Lung (tissue), 12 donors: ENCODE results near the gene BAD. TPM values are rescaled to one million over a fixed set of nuclear protein-coding genes. Genes with fewer than 3 reads are reported as not detected.

ENCODE experiments used
- ATAC-seq: fragments of 200-7000 bp; cut with Tn5 transposase; one replicate; pipeline ENCODE4 v1.9.1; 2020; ENCODE audit warnings: moderate number of reproducible peaks; ENCODE audit not compliant: insufficient read depth, low FRiP score
- DNase-seq, 3 donors: peaks; one replicate each; pipeline ENCODE4 v3.0.0-alpha.2; 2013 to 2017
- H3K27ac ChIP-seq, 2 donors: one replicate each; pipeline ENCODE4 v1.5.1; 2013; ENCODE audit warnings: mild to moderate bottlenecking in 2 of 2, moderate library complexity in 2 of 2, control low read depth in 1 of 2, inconsistent platforms in 1 of 2, low read depth in 1 of 2, low read length in 1 of 2
- H3K27me3 ChIP-seq, 3 donors: one replicate each; pipeline ENCODE4 v1.5.1; 2013; ENCODE audit warnings: low read length in 2 of 3; ENCODE audit not compliant: control insufficient read depth in 3 of 3, insufficient read depth in 3 of 3
- H3K36me3 ChIP-seq, 4 donors: one replicate each; pipeline ENCODE4 v1.5.1; 2013; ENCODE audit warnings: low read length in 4 of 4, mild to moderate bottlenecking in 1 of 4, moderate library complexity in 1 of 4; ENCODE audit not compliant: control insufficient read depth in 4 of 4, insufficient read depth in 4 of 4
- H3K4me1 ChIP-seq, 5 donors: one replicate each; pipeline ENCODE4 v1.5.1; 2013; ENCODE audit warnings: low read length in 5 of 5, mild to moderate bottlenecking in 2 of 5, moderate library complexity in 1 of 5; ENCODE audit not compliant: control insufficient read depth in 5 of 5, insufficient read depth in 5 of 5
- H3K4me3 ChIP-seq: one replicate; pipeline ENCODE4 v1.5.1; 2013; ENCODE audit warnings: mild to moderate bottlenecking, control low read depth, moderate library complexity
- H3K9ac ChIP-seq, 2 donors: one replicate each; pipeline ENCODE4 v1.5.1; 2013; ENCODE audit warnings: low read length in 2 of 2, control low read depth in 1 of 2; ENCODE audit not compliant: insufficient read depth in 1 of 2
- H3K9me3 ChIP-seq, 4 donors: one replicate each; pipeline ENCODE4 v1.5.1; 2013; ENCODE audit warnings: low read length in 3 of 4, mild to moderate bottlenecking in 1 of 4, moderate library complexity in 1 of 4; ENCODE audit not compliant: control insufficient read depth in 4 of 4, insufficient read depth in 3 of 4
- WGBS, 2 donors: extraction: QIAGEN DNeasy Blood & Tissue Kit; methylation state at CpG; one replicate each; pipeline ENCODE4 v1.1.7; 2013; 5-methylcytosine and 5-hydroxymethylcytosine counted together
- polyA plus RNA-seq, 2 donors: library from polyadenylated mRNA; stranded (reverse); fragments of 200-250 nt; gene quantifications; one replicate each; pipeline ENCODE4 v1.2.1, GENCODE V29; 2013
- total RNA-seq, 2 donors: library from RNA; depleted of rRNA in 1 of 2; stranded (reverse); fragments of >200 nt in 1 of 2; gene quantifications; one replicate each; pipeline ENCODE4 v1.2.1, GENCODE V29; 2014 to 2021
- TF ChIP-seq, protein P1 (sequence below): IDR thresholded peaks from 2 replicates; pipeline ENCODE4 v1.5.1; 2012; ENCODE audit warnings: mild to moderate bottlenecking; ENCODE audit errors: control extremely low read depth, extremely low read depth
- donor health status: control.
- donor health status: control.
- donor health status: Bipolar disorder and iron deficiency.
- donor health status: healthy.
- donor health status: DM: yes; HTN: yes; CAD: no.

BAD gene
- total and polyA plus RNA-seq, 4 donors, result 69.5 to 127 (median 75.5) TPM

DNA sequence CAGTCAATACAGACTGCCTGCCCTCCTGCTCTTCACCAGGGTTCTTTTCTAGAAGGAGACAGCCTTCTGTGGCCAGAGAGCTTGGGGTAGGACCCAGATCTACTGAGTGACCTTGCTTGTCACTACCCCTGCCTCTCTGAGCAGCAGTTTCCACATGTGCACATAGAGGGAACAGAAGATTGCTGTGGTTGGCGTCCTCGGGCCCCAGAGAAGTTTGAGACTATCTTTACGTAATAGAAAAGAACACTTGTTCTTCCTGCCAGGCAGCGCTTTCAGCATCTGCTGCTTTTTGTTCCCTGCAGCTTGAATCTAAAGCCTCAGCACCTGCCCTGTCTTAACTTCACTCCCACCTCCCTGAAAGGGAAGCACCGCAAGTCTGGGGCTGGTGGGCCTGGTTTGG lies 45.5 kb downstream of the BAD start:
- TF ChIP-seq, protein P1, sequence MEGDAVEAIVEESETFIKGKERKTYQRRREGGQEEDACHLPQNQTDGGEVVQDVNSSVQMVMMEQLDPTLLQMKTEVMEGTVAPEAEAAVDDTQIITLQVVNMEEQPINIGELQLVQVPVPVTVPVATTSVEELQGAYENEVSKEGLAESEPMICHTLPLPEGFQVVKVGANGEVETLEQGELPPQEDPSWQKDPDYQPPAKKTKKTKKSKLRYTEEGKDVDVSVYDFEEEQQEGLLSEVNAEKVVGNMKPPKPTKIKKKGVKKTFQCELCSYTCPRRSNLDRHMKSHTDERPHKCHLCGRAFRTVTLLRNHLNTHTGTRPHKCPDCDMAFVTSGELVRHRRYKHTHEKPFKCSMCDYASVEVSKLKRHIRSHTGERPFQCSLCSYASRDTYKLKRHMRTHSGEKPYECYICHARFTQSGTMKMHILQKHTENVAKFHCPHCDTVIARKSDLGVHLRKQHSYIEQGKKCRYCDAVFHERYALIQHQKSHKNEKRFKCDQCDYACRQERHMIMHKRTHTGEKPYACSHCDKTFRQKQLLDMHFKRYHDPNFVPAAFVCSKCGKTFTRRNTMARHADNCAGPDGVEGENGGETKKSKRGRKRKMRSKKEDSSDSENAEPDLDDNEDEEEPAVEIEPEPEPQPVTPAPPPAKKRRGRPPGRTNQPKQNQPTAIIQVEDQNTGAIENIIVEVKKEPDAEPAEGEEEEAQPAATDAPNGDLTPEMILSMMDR, result no peak
- H3K4me1 ChIP-seq, result peaks cover 0 to 25% (median 19%) of the 10 kb centered on the region in 5 donors

DNA sequence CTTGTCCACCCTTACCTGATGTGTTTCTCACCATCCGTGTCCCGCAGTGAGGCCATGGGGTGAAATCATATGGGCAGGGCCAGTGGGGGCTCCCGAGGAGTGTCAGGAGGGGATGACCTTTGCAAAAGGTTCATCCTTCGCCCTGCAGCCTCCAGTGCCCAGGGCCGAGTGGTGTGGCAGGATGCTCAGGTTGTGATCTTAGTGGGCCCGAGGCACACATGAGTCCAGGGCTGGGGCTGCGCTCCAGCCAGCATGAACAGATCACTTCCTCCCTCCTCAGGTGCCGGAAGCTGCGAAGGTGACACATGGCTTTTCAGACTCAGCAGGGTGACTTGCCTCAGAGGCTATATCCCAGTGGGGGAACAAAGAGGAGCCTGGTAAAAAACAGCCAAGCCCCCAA lies 46.4 kb downstream of the BAD start:
- peak overlapping the region in 1 of 2 donors; percentile 19 for H3K27ac ChIP-seq
- H3K27me3 ChIP-seq, result no peaks in the 10 kb centered on the region
- DNase-seq (no peak), ATAC-seq (no peak)
- H3K4me1 ChIP-seq, result peaks cover 0 to 31% (median 24%) of the 10 kb centered on the region in 5 donors
- WGBS, 2 donors, result 84 to 86% methylated on average over 9 of the region's 9 CpGs
- H3K4me3 ChIP-seq, result no peak overlapping the region
- no peak overlapping the region for H3K9ac ChIP-seq
- H3K9me3 ChIP-seq, result no peaks in the 10 kb centered on the region
- H3K36me3 ChIP-seq, result peaks cover 0 to 13% (median 5%) of the 10 kb centered on the region in 4 donors
- TF ChIP-seq, protein P1, result no peak

More for the DNA sequence above, 45.5 kb downstream of the BAD start:
- 36 to 76% methylated on average over 5 of the region's 5 CpGs for WGBS, 2 donors
- no peak overlapping the region for H3K4me3 ChIP-seq
- peaks cover 0 to 20% (median 5%) of the 10 kb centered on the region in 4 donors for H3K36me3 ChIP-seq
- no peaks in the 10 kb centered on the region for H3K9me3 ChIP-seq
- no peak for ATAC-seq
- H3K27ac ChIP-seq, result peak overlapping the region in 1 of 2 donors; percentile 19
- no peak overlapping the region for H3K9ac ChIP-seq
- DNase-seq, result no peak
- H3K27me3 ChIP-seq, result no peaks in the 10 kb centered on the region

DNA sequence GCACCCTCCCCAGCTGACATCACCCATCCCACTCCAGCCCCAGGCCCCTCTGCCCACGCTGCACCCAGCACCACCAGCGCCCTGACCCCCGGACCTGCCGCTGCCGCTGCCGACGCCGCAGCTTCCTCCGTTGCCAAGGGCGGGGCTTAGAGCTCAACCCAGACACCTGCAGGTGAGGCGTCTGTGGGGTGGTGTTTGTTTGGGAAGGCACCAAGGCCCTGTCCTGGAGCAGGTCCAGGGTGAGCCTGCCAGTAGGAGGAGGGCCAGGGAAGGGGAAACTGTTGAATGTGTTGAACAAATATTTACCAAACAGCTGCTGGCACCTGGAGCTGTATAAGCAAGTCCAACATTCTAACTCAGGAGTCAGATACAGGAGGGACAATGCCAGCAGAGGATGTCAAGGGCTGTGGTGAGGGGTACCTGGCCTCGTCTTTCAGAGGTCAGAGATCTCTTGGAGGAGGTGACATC lies 46.9 kb downstream of the BAD start:
- TF ChIP-seq, protein P1, result no peak
- Histone ChIP-seq H3K36me3 (peaks cover 0 to 13% (median 5%) of the 10 kb centered on the region in 4 donors), H3K9me3 (no peaks in the 10 kb centered on the region), H3K27me3 (no peaks in the 10 kb centered on the region), H3K4me3 (no peak overlapping the region), H3K27ac (peak overlapping the region in 1 of 2 donors; percentile 43), H3K4me1 (peaks cover 0 to 28% (median 24%) of the 10 kb centered on the region in 5 donors), H3K9ac (no peak overlapping the region)
- ATAC-seq (no peak), DNase-seq (peak; percentile 35 to 63 (median 44))
- WGBS, 2 donors, result 61 to 76% methylated on average over 12 of the region's 12 CpGs
